OCI-M2 (cell line): ENCODE results near the gene SPANXN5.
"Not testable (repeated sequence)": the region's sequence is repeated elsewhere in the genome, so short reads cannot be mapped to it uniquely, and the experiment has no call there.

ENCODE experiments used
- DNase-seq: peaks from one replicate; lab custom pipeline; 2025; ENCODE audit not compliant: unreplicated experiment; lab: John Stamatoyannopoulos, UW

The SPANXN5 gene

GRCh38 chrX:52797327-52797726 lies at the start of gene SPANXN5:
Gene SPANXN5 (minus strand): TSS chrX:52797427. CDS start chrX:52797348, 79 bp downstream.
- DNase-seq, result not testable (repeated sequence)

- DNase-seq, result not testable (repeated sequence)
These were observed 46.4 kb upstream of the SPANXN5 start for GRCh38 chrX:52843619-52844018.

- no peak for DNase-seq
These were observed 41.9 kb upstream of the SPANXN5 start for GRCh38 chrX:52839137-52839536.

GRCh38 chrX:52830551-52830950 lies 33.3 kb upstream of the SPANXN5 start:
- no peak for DNase-seq

GRCh38 chrX:52824608-52825007 lies 27.4 kb upstream of the SPANXN5 start:
- DNase-seq, result no peak

GRCh38 chrX:52821079-52821760 lies 24.0 kb upstream of the SPANXN5 start:
- no peak for DNase-seq

- no peak for DNase-seq
These were observed 22.6 kb upstream of the SPANXN5 start for GRCh38 chrX:52819788-52820187.

- DNase-seq, result no peak
These were observed 13.9 kb upstream of the SPANXN5 start, which contains the start of gene XAGE5 for GRCh38 chrX:52811065-52811625. Gene XAGE5 (plus strand): TSS chrX:52811287. CDS start chrX:52812567, 1,280 bp downstream.

GRCh38 chrX:52804876-52805275 lies 7.6 kb upstream of the SPANXN5 start:
- not testable (repeated sequence) for DNase-seq

- DNase-seq, result not testable (repeated sequence)
These were observed 23.7 kb downstream of the SPANXN5 start for GRCh38 chrX:52773504-52773903.

GRCh38 chrX:52765983-52766382 lies 31.2 kb downstream of the SPANXN5 start:
- not testable (repeated sequence) for DNase-seq

GRCh38 chrX:52750952-52751351 lies 46.3 kb downstream of the SPANXN5 start, which contains the start of gene SSX2B:
Gene SSX2B (plus strand): TSS chrX:52751252. CDS start chrX:52752681, 1,429 bp downstream.
- DNase-seq, result not testable (repeated sequence)
